ENCODE measurements around the gene USP9Y. TPM values are rescaled to one million over a fixed set of nuclear protein-coding genes. Genes with fewer than 3 reads are reported as not detected.
"Not testable (repeated sequence)": the region's sequence is repeated elsewhere in the genome, so short reads cannot be mapped to it uniquely, and the experiment has no call there.

Gene USP9Y
- not detected in 2 replicates for total RNA-seq (2014; rRNA removed; shearing (Covaris generic))

- DNase-seq (ENCODE audit: low spot score), result no peak
Measured at GRCh38 chrY:12701181-12701695, at the start of gene USP9Y. USP9Y (plus strand) TSS chrY:12701231; CDS start chrY:12709448, 8,217 bp downstream.

- no peak for DNase-seq (ENCODE audit: low spot score)
Measured at GRCh38 chrY:12651621-12652036, 49.4 kb upstream of the USP9Y start.

- DNase-seq (ENCODE audit: low spot score), result no peak
Measured at GRCh38 chrY:12661745-12662681, 39.0 kb upstream of the USP9Y start.

- DNase-seq (ENCODE audit: low spot score), result no peak
Measured at GRCh38 chrY:12662745-12663591, 38.1 kb upstream of the USP9Y start.

GRCh38 chrY:12663845-12664244 is 37.2 kb upstream of the USP9Y start:
- not testable (repeated sequence) for DNase-seq (ENCODE audit: low spot score)

GRCh38 chrY:12678111-12678510 is 22.9 kb upstream of the USP9Y start:
- no peak for DNase-seq (ENCODE audit: low spot score)

GRCh38 chrY:12681535-12681934 is 19.5 kb upstream of the USP9Y start:
- no peak for DNase-seq (ENCODE audit: low spot score)

- DNase-seq (ENCODE audit: low spot score), result no peak
Measured at GRCh38 chrY:12688337-12688736, 12.7 kb upstream of the USP9Y start.

GRCh38 chrY:12700087-12700486 is 944 bp upstream of the USP9Y start:
- DNase-seq (ENCODE audit: low spot score), result no peak

GRCh38 chrY:12702174-12702573 is 1.1 kb downstream of the USP9Y start:
- DNase-seq (ENCODE audit: low spot score), result no peak

- no peak for DNase-seq (ENCODE audit: low spot score)
Measured at GRCh38 chrY:12710460-12710859, 9.4 kb downstream of the USP9Y start.

- no peak for DNase-seq (ENCODE audit: low spot score)
Measured at GRCh38 chrY:12715376-12715775, 14.3 kb downstream of the USP9Y start.

GRCh38 chrY:12729746-12730145 is 28.7 kb downstream of the USP9Y start:
- DNase-seq (ENCODE audit: low spot score), result no peak

GRCh38 chrY:12733625-12734024 is 32.6 kb downstream of the USP9Y start:
- DNase-seq (ENCODE audit: low spot score), result no peak

GRCh38 chrY:12734051-12734450 is 33.0 kb downstream of the USP9Y start:
- no peak for DNase-seq (ENCODE audit: low spot score)

- DNase-seq (ENCODE audit: low spot score), result no peak
Measured at GRCh38 chrY:12741414-12741813, 40.4 kb downstream of the USP9Y start.

GRCh38 chrY:12742725-12743124 is 41.7 kb downstream of the USP9Y start:
- DNase-seq (ENCODE audit: low spot score), result no peak

GRCh38 chrY:12744091-12744490 is 43.1 kb downstream of the USP9Y start:
- no peak for DNase-seq (ENCODE audit: low spot score)

GRCh38 chrY:12749293-12749692 is 48.3 kb downstream of the USP9Y start:
- DNase-seq (ENCODE audit: low spot score), result no peak

GRCh38 chrY:12752856-12753255 is 51.8 kb downstream of the USP9Y start:
- no peak for DNase-seq (ENCODE audit: low spot score)

- DNase-seq (ENCODE audit: low spot score), result no peak
Measured at GRCh38 chrY:12756021-12756420, 55.0 kb downstream of the USP9Y start.

- no peak for DNase-seq (ENCODE audit: low spot score)
Measured at GRCh38 chrY:12765976-12766375, 64.9 kb downstream of the USP9Y start.

Measured in HT-29 (cell line).